ENCODE measurements around the gene ARHGEF28.

ARHGEF28 gene

DNA sequence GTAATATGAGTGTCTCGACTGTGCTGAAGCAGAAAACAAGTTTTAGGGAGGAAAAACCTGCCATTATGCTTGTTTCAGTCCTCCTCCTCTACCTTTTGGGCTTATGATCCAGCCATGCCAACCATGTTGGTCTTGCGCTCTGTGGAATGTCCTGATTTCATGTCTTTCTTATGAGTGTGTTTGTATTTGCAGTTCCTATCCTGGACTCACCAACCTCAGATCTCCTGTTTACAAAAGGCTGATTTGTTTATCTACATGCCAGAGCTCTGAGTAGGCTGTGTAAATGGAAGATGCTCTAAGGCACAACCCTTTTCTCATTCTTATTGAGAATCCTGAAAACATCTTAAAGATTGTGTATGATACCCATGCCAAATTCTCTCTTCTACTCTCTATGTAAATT is 138.6 kb downstream of the ARHGEF28 start:
- DNase-seq (ENCODE audit: low read depth), result no peak

DNA sequence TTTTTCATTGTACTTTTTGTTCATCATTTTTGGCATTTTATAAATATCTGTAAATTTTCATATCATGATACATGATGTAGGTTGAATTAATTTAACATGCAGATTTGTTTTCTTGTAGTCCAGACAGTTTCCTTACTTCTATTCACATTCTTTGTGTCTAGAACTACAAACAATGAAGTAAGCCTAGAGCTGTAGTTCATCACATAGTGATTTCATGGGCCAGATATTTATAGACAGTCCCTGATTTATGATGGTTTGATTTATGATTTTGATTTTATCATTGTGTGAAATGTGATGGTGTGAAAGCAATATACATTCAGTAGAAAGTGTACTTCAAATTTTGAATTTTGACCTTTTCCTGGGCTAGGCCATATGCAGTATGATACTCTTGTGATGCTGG is 139.0 kb downstream of the ARHGEF28 start:
- no peak for DNase-seq (ENCODE audit: low read depth)
- no peak overlapping the region for H3K4me3 ChIP-seq (ENCODE audit: low read depth, low read length)
- TF ChIP-seq, protein P1, sequence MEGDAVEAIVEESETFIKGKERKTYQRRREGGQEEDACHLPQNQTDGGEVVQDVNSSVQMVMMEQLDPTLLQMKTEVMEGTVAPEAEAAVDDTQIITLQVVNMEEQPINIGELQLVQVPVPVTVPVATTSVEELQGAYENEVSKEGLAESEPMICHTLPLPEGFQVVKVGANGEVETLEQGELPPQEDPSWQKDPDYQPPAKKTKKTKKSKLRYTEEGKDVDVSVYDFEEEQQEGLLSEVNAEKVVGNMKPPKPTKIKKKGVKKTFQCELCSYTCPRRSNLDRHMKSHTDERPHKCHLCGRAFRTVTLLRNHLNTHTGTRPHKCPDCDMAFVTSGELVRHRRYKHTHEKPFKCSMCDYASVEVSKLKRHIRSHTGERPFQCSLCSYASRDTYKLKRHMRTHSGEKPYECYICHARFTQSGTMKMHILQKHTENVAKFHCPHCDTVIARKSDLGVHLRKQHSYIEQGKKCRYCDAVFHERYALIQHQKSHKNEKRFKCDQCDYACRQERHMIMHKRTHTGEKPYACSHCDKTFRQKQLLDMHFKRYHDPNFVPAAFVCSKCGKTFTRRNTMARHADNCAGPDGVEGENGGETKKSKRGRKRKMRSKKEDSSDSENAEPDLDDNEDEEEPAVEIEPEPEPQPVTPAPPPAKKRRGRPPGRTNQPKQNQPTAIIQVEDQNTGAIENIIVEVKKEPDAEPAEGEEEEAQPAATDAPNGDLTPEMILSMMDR (IDR thresholded peaks at IDR 0.05; ENCODE audit: low read depth, low read length, missing control alignments), result no peak

More for the DNA sequence above, 138.6 kb downstream of the ARHGEF28 start:
- no peak overlapping the region for H3K4me3 ChIP-seq (ENCODE audit: low read depth, low read length)
- TF ChIP-seq, protein P1 (IDR thresholded peaks at IDR 0.05; ENCODE audit: low read depth, low read length, missing control alignments), result no peak

DNA sequence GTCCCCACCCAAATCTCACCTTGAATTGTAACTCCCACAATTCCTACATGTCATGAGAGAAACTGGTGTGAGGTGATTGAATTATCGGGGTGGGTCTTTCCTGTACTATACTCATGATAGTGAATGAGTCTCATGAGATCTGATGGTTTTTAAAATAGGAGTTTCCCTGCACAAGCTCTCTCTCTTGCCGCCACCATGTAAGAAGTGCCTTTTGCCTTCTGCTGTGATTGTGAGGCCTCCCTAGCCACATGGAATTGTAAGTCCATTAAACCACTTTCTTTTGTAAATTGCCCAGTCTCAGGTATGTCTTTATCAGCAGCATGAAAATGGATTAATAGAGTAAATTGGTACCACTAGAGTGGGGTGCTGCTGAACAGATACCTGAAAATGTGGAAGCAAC is 140.9 kb downstream of the ARHGEF28 start:
- TF ChIP-seq, protein P1 (IDR thresholded peaks at IDR 0.05; ENCODE audit: low read depth, low read length, missing control alignments), result no peak
- no peak for DNase-seq (ENCODE audit: low read depth)
- H3K4me3 ChIP-seq (ENCODE audit: low read depth, low read length), result no peak overlapping the region

DNA sequence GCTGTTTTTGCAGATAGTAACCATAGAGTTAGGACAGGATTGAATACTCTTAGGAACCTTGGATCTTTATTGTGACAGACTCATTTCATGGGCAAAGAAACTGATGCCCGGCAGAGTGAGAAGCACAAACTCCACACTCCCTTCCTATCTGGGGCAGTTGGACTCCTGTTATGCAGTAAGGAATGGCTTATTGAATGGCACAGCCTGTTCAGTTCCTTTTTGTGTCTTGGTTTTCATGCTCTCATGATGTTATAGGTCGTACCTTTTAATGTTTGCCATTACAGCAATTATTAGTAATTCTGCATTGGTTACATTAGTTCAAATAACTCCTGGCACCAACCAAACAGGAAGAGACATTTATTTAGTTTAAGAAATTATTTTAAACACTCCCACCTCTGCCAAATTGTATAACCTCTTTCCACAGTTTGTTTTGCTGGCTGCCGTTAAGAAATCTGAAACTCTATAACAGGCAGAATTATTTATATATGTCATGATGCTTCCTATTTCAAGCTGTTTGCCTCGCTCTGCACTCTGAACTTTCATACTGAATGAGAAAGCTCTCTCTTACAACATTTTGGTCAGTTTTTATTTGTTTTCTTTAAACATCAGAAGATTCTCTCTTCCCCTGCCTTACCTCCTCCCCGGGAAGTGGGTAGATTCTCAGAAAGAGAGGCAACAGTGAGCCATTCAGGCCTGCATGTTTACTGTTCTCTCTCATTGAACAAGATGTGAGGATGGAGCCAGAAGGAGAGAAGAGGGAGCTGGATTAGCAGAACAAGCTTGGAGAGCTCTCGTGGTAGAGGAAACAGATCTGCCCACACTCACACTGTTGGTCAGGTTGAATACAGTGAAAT is 144.4 kb downstream of the ARHGEF28 start:
- DNase-seq (ENCODE audit: low read depth), result no peak
- TF ChIP-seq, protein P1 (IDR thresholded peaks at IDR 0.05; ENCODE audit: low read depth, low read length, missing control alignments), result no peak
- H3K4me3 ChIP-seq (ENCODE audit: low read depth, low read length), result no peak overlapping the region

DNA sequence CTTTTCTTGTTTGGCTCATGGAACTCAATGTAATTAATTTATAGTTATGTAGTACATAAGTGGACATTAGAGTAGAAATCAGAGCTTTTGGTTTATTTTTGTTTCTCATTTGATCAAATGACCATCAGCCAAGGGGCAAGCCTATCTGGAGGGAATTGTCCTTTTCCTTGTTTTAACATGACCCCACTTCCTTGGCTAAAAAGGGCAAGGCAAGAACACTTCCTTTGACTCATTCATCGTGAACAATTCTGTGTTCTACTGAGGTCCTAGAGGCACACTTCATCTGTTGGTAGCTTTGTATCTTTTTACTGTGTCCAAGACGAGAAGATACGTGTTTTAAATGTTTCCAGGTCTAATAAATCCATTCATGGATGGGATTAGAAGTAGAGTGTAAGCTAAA is 148.9 kb downstream of the ARHGEF28 start:
- TF ChIP-seq, protein P1 (IDR thresholded peaks at IDR 0.05; ENCODE audit: low read depth, low read length, missing control alignments), result no peak
- H3K4me3 ChIP-seq (ENCODE audit: low read depth, low read length), result no peak overlapping the region
- no peak for DNase-seq (ENCODE audit: low read depth)

DNA sequence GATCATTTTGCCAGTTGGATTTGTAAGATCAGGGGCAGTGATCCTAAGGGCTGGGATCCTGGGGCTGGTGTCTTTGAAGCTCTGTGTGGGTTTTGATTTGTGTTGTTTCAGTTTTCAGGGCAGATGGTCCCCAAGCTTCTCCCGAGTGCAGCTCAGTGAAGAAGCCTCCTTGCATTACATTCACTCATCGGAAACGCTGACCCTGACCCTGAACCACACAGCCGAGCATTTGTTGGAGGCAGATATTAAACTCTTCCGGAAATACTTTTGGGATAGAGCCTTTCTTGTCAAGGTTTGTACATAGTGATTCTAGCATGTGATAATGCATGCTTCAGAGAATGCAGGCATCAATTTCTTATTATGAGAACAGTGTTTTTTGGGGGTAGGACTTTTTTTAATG is 150.4 kb downstream of the ARHGEF28 start:
- H3K4me3 ChIP-seq (ENCODE audit: low read depth, low read length), result no peak overlapping the region
- TF ChIP-seq, protein P1 (IDR thresholded peaks at IDR 0.05; ENCODE audit: low read depth, low read length, missing control alignments), result no peak
- DNase-seq (ENCODE audit: low read depth), result no peak

DNA sequence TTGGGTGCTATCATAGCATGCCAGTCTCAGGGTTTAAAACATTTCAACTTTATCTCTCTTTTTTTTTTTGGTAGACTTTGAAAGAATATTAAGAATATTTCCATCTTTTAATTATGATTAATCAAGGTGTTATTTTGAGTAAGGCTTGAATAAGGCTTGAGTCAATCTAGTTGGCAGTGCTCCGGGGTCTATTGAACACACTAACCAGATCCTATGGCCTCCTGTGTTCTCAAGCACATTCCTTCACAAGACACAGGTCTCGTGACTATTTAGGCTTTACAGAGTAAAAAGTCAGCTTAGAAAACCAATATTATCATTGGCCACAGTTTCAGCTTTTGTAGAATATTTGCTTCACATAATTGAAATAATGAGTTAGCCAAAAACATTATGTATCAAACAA is 151.2 kb downstream of the ARHGEF28 start:
- no peak overlapping the region for H3K4me3 ChIP-seq (ENCODE audit: low read depth, low read length)
- TF ChIP-seq, protein P1 (IDR thresholded peaks at IDR 0.05; ENCODE audit: low read depth, low read length, missing control alignments), result no peak
- no peak for DNase-seq (ENCODE audit: low read depth)

Measured in GM12864 (cell line).